Tibial nerve (tissue), 4 donors: ENCODE measurements around the gene GDF15. TPM values are rescaled to one million over a fixed set of nuclear protein-coding genes. Genes with fewer than 3 reads are reported as not detected.

ENCODE experiments used
- DNase-seq, 2 donors: peaks; one replicate each; pipeline ENCODE4 v3.0.0-alpha.2; 2019; ENCODE audit warnings: low spot score in 2 of 2
- H3K27ac ChIP-seq, 4 donors: fragments of 200-600 bp; sonication (generic) in 3 of 4; one replicate each; pipeline ENCODE4 v1.5.1; 2017 to 2019; ENCODE audit warnings: mild to moderate bottlenecking in 1 of 4
- H3K27me3 ChIP-seq, 2 donors: fragments of 200-600 bp; sonication (generic) in 1 of 2; one replicate each; pipeline versions ENCODE4 v1.5.1 to v1.6.0; 2017 to 2019
- H3K36me3 ChIP-seq, 3 donors: fragments of 200-600 bp; sonication (generic); one replicate each; pipeline ENCODE4 v1.5.1; 2018 to 2019
- H3K4me1 ChIP-seq, 4 donors: fragments of 200-600 bp; sonication (generic) in 3 of 4; one replicate each; pipeline ENCODE4 v1.5.1; 2017 to 2019
- H3K4me3 ChIP-seq, 4 donors: fragments of 200-600 bp; sonication (generic) in 3 of 4; one replicate each; pipeline ENCODE4 v1.5.1; 2017 to 2019; ENCODE audit warnings: mild to moderate bottlenecking in 1 of 4, moderate library complexity in 1 of 4
- H3K9me3 ChIP-seq, 4 donors: fragments of 200-600 bp; sonication (generic) in 3 of 4; one replicate each; pipeline ENCODE4 v1.5.1; 2017 to 2019
- CTCF ChIP-seq, 5 experiments: fragments of 200-600 bp in 3 of 5; fragments of 450-650 bp in 2 of 5; sonication (generic) in 3 of 5; IDR thresholded peaks; one replicate each; pipeline ENCODE4 v1.5.1; 2016 to 2019; ENCODE audit warnings: antibody characterized with exemption in 5 of 5, mild to moderate bottlenecking in 3 of 5, moderate library complexity in 2 of 5
- EP300 ChIP-seq, 2 donors: sonication (generic); formaldehyde crosslinking; IDR thresholded peaks; one replicate each; pipeline ENCODE4 v1.6.1; 2017; ENCODE audit warnings: antibody characterized with exemption in 2 of 2, mild to moderate bottlenecking in 1 of 2
- POLR2A ChIP-seq, 2 donors: fragments of 450-650 bp; IDR thresholded peaks; one replicate each; pipeline ENCODE4 v1.6.1; 2017; ENCODE audit warnings: antibody characterized with exemption in 2 of 2, mild to moderate bottlenecking in 2 of 2, moderate library complexity in 2 of 2
- WGBS, 2 donors: methylation state at CpG; one replicate each; pipeline ENCODE4 v1.1.5; 2018; 5-methylcytosine and 5-hydroxymethylcytosine counted together
- total RNA-seq, 4 donors: library from RNA; depleted of rRNA; stranded (reverse); fragments of >200 nt; gene quantifications; one replicate each; pipeline ENCODE4 v1.1.0, GENCODE V29; 2016

Gene GDF15
- total RNA-seq, 4 donors from 2014 or later = 4.2 to 31.0 (median 13.2) TPM

GRCh38 chr19:18428173-18428786 lies 42.3 kb downstream of the GDF15 start:
- Histone ChIP-seq H3K27me3 (no peaks in the 10 kb centered on the region), H3K9me3 (no peaks in the 10 kb centered on the region), H3K4me3 (no peak overlapping the region), H3K36me3 (peaks cover 0 to 29% (median 0%) of the 10 kb centered on the region in 3 donors), H3K27ac (peak overlapping the region in 3 of 4 donors; percentile 82 to 95 (median 90)), H3K4me1 (peaks cover 0 to 82% (median 51%) of the 10 kb centered on the region in 4 donors)
- TF ChIP-seq POLR2A (IDR thresholded peaks at IDR 0.05) = no peak
- no peak for TF ChIP-seq EP300 (IDR thresholded peaks at IDR 0.05)
- TF ChIP-seq CTCF (IDR thresholded peaks at IDR 0.05) = no peak
- DNase-seq = no peak
- WGBS, 2 donors = 73 to 76% methylated on average over 14 to 15 of the region's 17 CpGs

GRCh38 chr19:18428787-18429674 lies 43.1 kb downstream of the GDF15 start:
- Histone ChIP-seq H3K27me3 (no peaks in the 10 kb centered on the region), H3K27ac (peak overlapping the region; percentile 26 to 95 (median 86)), H3K4me1 (peaks cover 0 to 80% (median 45%) of the 10 kb centered on the region in 4 donors), H3K36me3 (peaks cover 0 to 29% (median 0%) of the 10 kb centered on the region in 3 donors), H3K4me3 (peak overlapping the region; percentile 15 to 52 (median 48)), H3K9me3 (no peaks in the 10 kb centered on the region)
- no peak for DNase-seq
- TF ChIP-seq CTCF (IDR thresholded peaks at IDR 0.05) = no peak
- TF ChIP-seq POLR2A (IDR thresholded peaks at IDR 0.05) = no peak
- no peak for TF ChIP-seq EP300 (IDR thresholded peaks at IDR 0.05)
- WGBS, 2 donors = 18 to 20% methylated on average over 2 to 6 of the region's 77 CpGs

GRCh38 chr19:18429717-18430416 lies 43.9 kb downstream of the GDF15 start:
- H3K9me3 ChIP-seq = no peaks in the 10 kb centered on the region
- H3K4me1 ChIP-seq = peaks cover 0 to 77% (median 41%) of the 10 kb centered on the region in 4 donors
- DNase-seq = no peak
- WGBS, 2 donors = 43 to 51% methylated on average over 13 of the region's 13 CpGs
- peak overlapping the region; percentile 26 to 95 (median 86) for H3K27ac ChIP-seq
- no peaks in the 10 kb centered on the region for H3K27me3 ChIP-seq
- TF ChIP-seq CTCF (IDR thresholded peaks at IDR 0.05) = no peak
- TF ChIP-seq EP300 (IDR thresholded peaks at IDR 0.05) = no peak
- TF ChIP-seq POLR2A (IDR thresholded peaks at IDR 0.05) = no peak
- H3K36me3 ChIP-seq = peaks cover 0 to 36% (median 0%) of the 10 kb centered on the region in 3 donors
- H3K4me3 ChIP-seq = peak overlapping the region in 2 of 4 donors; percentile 50 to 52

GRCh38 chr19:18430417-18431144 lies 44.6 kb downstream of the GDF15 start:
- Histone ChIP-seq H3K4me1 (peaks cover 0 to 70% (median 35%) of the 10 kb centered on the region in 4 donors), H3K27ac (peak overlapping the region in 1 of 4 donors; percentile 90), H3K27me3 (no peaks in the 10 kb centered on the region), H3K9me3 (no peaks in the 10 kb centered on the region), H3K4me3 (no peak overlapping the region), H3K36me3 (peaks cover 0 to 44% (median 0%) of the 10 kb centered on the region in 3 donors)
- DNase-seq = no peak
- 81 to 85% methylated on average over 19 to 21 of the region's 21 CpGs for WGBS, 2 donors
- TF ChIP-seq POLR2A (IDR thresholded peaks at IDR 0.05) (no peak), EP300 (IDR thresholded peaks at IDR 0.05) (no peak), CTCF (IDR thresholded peaks at IDR 0.05) (no peak)
